Activated CD8-positive, alpha-beta memory T cell treated with anti-CD3 and anti-CD28 coated beads, Interleukin-2, amount 50 U/mL, for 1 hour (primary cell): Measurements from ENCODE around the gene NPLOC4.

Experiments used
- DNase-seq: peaks from one replicate; pipeline ENCODE4 v3.0.0-alpha.2; 2020; ENCODE audit errors: extremely low read depth

Gene NPLOC4

DNA sequence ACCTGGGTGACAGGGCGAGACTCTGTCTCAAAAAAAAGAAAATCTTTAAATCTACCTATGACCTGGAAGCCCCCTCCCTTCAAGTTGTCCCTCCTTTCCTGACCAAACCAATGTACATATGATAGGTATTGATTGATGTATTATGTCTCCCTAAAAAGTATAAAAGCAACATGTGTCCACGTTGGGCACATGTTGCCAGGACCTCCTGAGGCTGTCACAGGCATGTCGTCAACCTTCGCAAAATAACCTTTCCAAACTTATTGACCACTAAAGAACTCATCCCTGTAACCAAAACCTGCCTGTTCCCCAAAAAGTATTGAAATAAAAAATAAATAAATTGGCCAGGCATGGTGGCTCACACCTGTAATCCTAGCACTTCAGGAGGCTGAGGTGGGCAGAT, 25.1 kb upstream of the NPLOC4 start:
- DNase-seq, result no peak

DNA sequence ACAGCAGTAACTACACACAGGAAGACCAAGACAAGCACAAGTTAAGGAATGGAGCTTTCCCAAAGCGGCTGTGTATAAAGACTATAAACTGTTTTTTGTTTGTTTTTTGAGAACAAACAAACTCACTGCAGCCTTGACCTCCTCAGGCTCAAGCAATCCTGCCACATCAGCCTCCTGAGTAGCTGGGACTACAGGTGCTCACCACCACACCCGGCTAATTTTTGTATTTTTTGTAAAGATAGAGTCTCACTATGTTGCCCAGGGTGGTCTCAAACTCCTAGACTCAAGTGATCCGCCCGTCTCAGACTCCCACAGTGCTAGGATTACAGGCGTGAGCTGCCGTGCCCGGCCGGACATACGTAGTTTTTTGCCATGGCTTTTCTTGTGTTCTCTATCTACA, 23.5 kb upstream of the NPLOC4 start:
- no peak for DNase-seq

DNA sequence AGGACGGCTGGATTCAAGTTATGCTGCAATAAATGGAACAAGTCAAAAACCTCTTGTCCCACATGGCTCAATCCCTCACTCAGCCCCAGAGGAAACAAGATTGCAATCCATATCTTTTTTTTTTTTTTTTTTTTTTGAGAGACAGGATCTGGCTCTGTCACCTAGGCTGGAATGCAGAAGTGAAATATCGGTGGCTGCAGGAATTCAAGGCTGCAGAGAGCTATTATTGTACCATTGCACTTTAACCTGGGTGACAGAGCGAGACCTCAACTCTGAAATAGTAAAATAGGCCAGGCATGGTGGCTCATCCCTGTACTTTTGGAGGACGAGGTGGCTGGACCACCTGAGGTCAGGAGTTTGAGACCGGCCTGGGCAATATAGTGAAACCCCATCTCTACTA, 22.1 kb upstream of the NPLOC4 start:
- no peak for DNase-seq

DNA sequence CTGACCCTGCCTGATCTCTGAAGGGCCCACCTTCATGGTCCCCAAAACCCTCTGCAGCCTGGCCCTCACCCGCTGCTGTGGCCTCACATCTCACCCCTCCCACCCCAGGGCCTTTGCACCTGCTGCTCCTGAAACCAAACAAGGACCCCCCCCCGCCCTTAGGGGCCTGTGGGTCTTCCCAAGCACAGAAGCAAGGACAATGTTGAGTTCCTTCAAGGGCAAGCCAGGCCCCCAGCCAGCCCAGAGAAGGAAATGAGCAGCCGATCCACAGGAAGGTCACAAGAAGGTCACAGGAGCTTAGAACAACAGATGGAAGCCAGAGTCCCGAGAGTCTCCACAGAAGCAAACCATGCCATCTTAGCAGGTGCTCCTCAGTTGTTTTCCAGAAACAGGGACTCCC, 19.9 kb upstream of the NPLOC4 start:
- no peak for DNase-seq

DNA sequence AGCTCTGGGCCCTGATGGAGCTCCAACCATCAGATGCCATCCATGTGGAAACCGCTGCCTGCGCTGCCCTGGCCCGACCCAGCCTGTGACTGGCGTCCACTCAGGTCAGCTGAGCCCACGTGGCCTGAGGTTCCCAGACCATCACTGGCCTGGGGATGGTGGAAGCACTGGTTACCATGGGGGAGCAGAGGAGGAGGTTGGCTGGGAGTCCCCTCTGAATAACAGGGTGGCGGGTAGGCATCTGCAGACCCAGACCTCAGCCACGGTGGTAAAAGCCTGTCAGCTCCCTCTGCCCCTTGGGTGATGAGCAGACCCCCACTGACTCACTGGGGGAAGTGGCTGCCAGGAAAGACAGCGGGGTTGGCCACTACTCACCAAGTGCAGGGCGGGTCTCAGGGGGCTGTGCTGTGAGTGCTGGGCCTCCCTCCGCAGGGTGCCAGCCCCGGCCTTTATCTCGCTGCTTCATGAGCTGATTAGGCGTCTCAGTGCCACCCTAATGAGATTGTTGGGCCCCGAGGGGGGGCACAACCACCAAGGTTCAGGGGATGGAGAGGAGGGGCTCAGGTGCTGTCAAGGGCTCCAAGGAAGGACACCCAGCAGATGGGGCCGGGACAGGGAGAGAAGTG, 19.3 kb upstream of the NPLOC4 start, which contains the start of gene PDE6G:
PDE6G (minus strand) TSS at position 425 of the 626 bp plus-strand sequence. CDS start 3,237 bp downstream, outside the sequence.
- no peak for DNase-seq

DNA sequence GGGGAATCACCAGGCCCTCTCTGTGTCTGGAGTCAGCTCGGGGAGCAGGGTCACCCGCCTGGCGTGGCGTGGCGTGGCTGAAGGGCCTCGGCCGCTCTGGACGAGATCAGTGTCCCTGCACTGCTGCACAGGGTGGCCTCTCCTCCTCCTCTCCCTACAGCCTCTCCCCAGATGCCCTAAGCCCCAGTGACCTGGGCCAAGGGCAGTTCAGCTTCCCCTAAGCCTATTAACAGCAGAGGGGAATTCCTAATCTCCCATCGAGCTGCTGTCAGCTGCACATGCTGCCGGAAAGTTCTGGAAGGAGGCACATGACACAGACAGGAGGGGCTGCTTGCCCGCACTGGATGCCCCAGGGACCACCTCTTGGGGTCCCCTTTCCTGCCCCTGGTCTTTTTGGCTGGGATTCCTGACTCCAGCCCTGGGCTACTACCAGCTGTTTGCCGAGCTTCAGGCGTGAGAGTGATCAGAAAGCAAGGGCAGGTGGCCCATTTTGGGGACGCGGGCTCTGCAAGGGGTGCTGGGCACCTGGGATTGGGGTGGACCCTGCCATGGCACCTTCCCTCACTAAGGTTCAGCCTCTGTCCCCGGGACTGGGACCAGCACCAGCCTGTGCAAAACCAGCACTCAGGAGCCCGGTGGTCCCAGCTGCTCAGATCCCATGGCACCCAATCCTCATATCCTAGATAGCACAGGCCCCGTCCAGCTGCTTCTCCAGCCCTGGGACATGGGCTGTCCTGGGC, 18.6 kb upstream of the NPLOC4 start:
- no peak for DNase-seq

DNA sequence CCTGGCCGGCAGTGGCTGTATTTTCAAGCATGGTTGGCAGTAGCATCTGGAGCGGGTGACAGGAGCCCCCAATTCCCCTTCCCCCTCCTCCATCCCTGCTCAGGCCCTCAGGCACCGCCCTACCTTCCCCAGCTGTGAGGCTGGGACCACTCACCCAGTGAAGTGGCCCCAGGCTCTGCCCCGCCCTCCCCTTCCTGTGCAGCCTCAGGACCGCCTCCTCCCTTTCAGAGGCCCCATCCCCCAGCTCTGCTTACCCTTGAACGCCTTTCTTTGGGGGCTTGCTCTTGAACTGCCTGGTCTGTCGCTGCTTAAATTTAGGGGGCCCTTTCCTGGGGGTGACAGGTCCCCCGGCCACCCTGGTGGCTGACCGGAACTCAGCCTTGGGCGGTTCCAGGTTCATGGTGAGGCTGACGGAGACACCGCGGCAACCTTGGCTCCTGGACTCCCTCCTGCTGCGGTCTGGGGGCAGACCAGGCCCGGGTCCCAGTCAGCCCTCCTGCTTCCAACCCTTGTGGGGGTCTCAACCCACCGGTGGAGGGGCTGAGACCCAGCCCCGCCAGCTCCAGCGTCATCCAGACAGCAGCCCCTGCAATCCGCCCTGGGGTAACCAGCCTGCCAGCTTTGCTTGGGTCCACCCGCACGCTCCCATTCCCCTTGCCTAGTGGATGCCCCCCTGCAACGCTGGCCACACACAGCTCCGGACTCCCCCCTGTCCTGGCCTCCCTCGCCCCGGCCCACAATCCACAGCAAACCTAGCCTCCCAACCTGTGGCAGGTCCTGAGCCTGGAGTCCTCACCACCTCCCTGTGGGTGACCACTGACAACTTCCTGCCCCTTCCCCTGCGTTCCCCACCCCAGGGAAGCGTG, 16.2 kb upstream of the NPLOC4 start:
- DNase-seq, result no peak

DNA sequence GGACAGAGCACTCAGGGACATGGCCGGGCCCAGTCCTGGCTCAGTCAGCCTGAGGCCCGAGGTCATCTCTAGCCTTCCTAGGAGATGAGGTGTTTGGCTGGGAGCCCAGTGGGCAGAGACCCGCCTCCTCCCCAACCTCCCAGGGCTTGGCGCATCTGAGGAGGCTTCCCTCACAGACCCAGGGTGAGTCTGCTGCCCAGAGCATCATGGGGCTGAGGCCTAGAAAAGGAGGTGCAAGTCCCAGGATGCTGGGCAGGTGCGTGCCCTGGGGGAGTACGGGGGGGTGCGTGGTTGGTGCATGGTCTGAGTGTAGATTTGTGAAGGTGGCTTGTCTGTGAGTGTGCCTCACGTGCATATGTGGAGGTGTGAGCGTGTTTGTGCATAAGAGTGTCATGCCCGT, 14.8 kb upstream of the NPLOC4 start:
- no peak for DNase-seq

DNA sequence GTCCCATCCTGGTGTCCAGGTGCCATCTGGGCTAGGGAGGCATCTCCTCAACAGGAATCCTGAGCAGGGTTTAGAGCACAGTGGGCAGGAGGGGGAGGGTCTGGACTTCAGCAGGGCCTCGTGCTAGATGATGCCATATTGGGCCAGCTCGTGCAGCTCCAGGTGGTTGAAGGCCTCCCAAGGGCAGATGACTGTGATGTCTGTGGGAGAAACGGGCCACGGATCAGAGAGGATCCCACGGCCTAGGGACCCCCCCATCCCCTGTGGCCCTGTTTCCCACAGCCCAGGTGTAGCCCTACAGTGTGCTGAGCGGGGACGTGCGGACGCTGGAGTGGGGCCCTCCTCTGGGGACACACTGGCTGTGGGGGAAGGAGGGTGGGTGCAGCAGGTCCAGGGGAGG, 14.0 kb upstream of the NPLOC4 start:
- no peak for DNase-seq

DNA sequence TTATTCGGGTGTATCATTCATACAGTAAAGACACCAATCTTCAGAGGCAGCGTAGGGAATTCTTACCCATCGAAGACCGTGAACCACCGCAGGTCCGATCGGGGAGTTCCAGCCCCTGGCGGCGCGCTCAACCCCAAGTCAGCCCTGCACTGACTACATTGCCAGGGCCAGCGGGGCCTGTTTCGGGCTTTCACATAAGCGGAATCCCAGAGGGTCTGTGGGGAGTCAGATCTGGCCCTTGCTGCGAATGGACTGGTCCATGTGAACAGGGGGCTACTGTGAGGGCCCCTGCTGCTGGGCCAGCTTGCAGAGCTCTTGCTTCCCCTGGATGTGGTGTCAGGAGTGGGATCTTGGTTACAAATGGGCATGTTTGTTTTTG, 11.8 kb upstream of the NPLOC4 start:
- DNase-seq, result no peak

DNA sequence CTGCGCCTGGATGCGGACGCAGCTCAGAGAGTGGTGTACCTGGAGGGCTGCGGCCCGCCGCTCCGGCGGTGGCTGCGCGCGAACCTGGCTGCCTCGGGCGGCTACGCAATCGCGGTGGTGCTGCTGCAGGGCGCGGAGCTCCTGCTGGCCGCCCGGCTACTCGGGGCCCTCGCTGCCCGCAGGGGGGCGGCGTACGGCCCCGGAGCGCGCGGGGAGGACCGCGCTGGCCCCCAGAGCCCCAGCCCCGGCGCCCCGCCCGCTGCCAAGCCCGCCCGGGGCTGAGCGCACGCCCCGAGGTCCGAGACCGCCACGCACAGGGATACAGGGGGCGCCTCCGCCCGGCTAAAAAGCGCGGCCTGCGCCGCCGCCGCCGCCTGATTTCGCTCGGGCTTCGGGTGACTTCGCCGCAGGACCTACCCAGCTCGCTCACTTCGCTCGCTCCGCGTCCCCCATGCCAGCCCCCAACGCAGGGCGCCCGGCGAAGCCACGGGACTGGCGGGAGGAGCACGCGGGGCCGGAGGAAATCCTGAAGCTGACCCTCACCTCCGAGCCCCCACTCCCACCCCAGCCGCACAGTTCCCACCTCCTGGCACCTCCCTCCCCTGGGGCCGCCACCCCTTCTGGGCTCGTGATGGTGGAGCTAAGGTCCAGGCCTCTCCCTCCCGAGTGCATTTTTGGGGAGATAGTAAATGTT, 11.2 kb upstream of the NPLOC4 start:
- DNase-seq, result no peak

DNA sequence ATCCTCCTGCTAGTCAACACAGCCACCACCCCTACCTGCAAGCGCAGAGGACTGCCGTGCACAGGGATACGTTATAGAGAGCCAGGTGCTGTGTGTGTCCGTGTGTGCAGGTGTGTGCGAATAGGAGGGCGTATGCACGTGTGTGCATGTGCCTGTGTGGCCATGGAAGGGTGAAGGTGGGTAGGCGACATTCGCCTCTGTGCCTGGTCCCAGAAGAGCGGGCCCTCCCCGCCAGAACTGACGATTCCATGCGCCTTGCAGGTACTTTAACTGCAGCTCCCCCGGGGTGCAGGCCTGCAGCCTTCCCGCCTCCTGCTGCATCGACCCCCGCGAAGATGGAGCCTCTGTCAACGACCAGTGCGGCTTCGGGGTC, 10.7 kb upstream of the NPLOC4 start:
- no peak for DNase-seq

DNA sequence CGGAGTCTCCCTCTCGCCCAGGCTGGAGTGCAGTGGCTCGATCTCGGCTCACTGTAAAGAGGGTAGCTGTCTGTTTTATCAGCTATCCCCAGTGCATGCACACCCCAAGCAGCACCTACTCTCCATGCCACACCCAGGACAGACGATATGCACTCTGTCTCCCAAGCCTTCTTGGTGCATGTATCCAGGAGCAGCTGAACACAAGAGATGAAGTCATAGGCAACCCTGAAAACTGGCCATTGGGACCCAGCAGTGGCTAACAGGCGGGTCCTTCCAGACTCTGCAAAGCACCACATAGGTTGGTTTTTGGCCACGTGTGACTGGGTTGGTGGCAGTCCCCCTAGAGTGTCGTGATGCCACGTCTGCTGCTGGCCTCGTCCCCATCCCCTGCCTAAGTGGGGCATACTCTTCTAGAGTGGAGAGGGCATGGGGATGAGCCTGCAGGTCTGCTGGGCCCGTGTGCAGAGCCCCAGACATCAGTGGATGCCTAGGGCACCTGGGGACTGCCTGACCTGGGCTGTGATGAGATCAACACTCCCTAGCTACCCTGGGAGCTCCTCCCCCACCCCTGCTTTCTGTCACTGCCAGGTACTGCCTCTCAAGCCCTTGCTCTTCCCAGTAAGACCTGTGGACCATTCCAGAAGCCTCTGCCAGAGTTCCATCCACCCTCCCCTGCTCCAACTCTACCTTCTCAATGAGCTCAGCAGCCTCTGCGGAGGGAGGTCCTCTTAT, 10.1 kb upstream of the NPLOC4 start:
- DNase-seq, result no peak

DNA sequence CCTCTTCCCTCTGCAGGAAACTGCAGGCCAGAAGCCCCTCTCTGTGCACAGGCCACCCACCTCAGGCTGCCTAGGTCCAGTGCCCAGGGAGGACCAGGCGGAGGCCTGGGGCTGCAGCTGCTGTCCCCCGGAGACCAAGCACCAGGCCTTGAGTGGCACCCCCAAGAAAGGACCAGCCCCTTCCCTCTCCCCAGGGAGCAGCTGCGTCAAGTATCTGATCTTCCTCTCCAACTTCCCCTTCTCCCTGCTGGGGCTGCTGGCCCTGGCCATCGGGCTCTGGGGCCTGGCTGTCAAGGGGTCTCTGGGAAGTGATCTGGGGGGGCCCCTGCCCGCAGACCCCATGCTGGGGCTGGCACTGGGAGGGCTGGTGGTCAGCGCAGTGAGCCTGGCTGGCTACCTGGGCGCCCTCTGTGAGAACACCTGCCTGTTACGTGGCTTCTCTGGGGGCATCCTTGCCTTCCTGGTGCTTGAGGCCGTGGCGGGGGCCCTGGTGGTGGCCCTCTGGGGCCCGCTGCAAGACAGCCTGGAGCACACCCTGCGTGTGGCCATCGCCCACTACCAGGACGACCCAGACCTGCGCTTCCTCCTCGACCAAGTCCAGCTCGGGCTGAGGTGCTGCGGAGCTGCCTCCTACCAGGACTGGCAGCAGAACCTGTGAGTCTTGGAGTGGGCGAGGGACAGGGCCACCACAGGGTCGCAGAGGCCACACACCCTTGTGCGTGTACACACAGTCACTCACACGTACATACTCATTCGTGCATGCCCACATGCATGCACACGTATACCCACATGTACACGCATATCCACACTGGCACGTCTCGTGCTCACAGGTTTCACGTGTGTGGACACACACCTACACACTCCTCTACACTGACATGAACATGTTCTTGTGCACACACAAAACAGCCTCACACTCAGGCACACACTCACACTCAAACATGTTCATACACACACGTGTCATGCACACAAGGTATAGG, 8.4 kb upstream of the NPLOC4 start:
- DNase-seq, result no peak

DNA sequence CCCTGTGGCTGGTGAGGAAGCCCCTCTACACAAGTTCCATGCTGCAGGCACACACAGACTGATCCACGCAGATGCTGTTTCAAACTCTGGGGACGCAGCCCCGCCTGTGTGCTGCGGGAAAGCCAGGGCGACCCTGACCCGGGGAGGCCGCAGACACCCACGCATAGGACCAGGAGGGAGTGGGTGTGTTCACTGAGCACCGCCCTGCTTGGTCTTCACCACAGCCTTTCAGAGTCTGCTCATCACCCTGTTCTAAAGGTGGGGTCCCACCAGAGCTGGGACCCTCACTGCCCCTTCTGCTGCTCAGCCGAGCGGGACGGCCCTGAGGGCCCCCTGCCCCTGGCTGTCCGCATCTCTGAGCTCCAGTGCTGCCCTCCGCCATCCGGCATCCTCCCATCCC, 7.6 kb upstream of the NPLOC4 start:
- no peak for DNase-seq

DNA sequence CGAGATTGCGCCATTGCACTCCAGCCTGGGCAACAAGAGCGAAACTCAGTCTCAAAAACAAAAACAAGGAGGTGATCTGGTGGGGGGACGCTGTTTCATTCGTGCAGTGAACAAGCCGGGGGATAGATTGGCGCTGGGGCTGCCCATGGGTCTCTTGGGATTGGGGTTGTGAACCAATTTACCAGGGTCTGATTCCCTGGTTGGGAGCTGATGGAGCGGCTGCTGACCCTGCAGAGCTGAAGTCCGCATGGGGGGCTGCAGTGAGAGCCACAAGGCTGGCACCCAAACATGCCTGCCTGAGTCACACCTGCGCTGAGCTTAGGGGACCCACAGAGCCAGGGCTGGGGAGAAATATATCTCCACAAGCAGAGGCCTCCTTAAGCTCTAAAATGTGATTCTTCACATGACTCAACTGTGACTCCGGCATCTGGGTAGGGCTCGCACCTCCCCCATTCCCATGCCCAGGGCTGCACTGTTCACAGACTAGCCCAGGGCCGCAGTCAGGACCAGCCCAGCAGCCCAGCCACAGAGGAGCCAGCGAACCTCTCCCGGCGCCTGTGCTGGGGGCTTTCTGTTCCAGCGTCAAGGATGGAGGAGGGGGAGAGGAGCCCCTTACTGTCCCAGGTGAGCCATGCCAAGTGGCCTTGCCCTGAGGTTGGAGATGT, 5.0 kb upstream of the NPLOC4 start:
- DNase-seq, result no peak

DNA sequence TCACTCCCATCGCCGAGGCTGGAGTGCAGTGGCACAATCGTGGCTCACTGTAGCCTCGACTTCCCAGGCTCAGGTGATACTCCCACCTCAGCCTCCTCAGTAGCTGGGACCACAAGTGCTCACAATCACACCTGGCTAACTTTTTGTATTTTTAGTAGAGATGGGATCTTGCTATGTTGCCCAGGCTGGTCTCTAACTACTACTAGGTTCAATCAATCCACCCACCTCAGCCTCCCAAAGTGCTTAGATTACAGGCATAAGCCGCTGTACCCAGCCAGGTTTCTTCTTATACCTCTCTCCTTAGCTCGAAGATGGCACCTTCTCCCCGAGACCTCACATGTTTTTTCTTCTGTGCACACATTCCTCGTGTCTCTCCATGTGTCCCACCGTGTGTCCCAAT, 3.1 kb upstream of the NPLOC4 start:
- DNase-seq, result no peak

DNA sequence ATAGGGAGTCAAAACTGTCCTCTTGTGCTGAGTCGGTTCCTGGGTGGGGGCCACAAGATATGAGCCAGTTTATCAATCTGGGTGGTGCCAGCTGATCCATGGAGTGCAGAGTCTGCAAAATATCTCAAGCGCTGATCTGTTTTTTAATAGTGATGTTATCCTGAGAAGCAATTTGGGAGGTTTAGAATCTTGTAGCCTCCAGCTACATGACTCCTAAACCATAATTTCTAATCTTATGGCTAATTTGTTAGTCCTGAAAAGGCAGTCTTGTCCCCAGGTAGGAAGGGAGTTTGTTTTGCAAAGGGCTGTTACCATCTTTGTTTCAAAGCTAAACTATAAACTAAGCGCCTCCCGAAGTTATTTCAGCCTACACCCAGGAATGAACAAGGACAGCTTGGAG, 1.8 kb upstream of the NPLOC4 start:
- DNase-seq, result no peak

DNA sequence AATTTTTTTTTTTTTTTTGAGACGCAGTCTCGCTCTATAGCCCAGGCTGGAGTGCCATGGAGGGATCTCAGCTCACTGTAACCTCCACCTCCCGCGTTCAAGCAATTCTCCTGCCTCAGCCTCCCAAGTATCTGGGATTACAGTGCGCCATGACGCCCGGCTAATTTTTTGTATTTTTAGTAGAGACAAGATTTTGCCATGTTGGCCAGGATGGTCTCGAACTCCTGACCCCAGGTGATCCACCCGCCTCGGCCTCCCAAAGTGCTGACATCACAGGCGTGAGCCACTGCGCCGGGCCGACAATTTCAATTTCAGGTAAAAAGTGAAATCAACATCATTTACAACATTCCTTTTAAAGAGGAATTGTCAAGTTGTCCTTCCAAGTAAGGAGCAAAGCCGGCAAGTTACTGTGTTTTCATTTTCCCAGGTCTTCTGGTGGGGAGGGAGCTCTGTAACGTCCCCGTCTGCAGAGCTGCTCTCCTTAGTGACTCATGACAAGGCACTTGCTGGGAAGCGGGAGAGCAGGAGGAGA, 873 bp downstream of the NPLOC4 start:
- DNase-seq, result no peak

DNA sequence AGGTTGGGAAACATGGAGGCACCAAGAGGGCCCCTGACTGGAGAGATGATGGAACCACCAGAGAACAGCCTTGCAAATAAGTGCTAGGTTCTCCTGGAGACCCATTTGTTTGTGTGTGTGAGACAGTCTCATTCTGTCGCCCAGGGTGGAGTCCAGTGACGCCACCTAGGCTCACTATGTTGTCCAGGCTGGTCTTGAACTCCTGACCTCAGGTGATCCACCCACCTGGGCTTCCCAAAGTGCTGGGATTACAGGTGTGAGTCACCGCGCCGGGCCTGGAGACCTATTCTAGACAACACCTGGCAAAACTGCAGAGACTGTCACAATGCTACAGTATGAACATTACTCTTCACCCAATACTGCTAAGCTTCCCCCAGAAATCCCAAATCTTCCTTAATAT, 1.5 kb downstream of the NPLOC4 start:
- no peak for DNase-seq
